Measurements from ENCODE around the gene TLK1.
A peak's percentile ranks its signal among the peaks of the same experiment; 100 is the strongest.
"Not testable (repeated sequence)": the region's sequence is repeated elsewhere in the genome, so short reads cannot be mapped to it uniquely, and the experiment has no call there.

Gene TLK1

GRCh38 chr2:171143670-171144062 lies 17.0 kb downstream of the TLK1 start:
- DNase-seq (ENCODE audit: low read depth), result no peak

DNA sequence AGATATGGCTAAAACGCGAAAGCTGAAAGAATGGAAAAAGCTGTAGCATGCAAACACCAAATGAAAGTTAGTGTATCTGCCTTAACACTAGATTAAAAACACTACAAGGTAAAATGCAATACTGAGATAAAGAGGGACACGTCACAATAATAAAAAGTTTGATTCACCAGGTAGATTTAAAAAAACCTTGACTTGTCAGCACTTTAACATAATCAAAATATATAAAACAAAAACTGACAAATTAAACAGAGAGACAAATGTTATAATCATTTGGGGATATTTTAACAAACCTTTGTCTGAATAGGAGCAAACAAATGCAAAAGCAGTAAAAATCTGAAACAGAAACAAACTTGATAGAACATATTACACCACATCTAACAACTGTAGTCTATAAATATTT lies 18.3 kb downstream of the TLK1 start:
- no peak for DNase-seq (ENCODE audit: low read depth)

DNA sequence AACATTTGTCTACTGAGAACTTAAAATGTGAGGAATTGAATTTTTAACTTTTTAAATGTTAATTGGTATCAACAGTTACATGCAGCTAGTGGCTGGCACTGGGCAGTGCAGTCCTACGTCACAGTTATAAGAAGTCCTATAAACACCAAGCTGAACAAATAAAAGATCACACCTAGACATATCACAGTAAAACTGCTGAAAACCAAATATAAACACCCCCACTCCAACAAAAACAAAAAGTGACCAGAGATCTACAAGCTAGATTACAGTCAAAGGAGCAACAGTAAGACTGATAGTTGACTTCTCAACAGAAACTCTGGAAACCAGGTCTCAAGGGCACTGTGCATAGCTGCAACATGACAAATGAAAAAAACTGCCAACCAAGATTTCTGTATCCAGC lies 19.4 kb downstream of the TLK1 start:
- peak; percentile 42 for DNase-seq (ENCODE audit: low read depth)

GRCh38 chr2:171139860-171140259 lies 20.8 kb downstream of the TLK1 start:
- no peak for DNase-seq (ENCODE audit: low read depth)

GRCh38 chr2:171136024-171136423 lies 24.7 kb downstream of the TLK1 start:
- no peak for DNase-seq (ENCODE audit: low read depth)

DNA sequence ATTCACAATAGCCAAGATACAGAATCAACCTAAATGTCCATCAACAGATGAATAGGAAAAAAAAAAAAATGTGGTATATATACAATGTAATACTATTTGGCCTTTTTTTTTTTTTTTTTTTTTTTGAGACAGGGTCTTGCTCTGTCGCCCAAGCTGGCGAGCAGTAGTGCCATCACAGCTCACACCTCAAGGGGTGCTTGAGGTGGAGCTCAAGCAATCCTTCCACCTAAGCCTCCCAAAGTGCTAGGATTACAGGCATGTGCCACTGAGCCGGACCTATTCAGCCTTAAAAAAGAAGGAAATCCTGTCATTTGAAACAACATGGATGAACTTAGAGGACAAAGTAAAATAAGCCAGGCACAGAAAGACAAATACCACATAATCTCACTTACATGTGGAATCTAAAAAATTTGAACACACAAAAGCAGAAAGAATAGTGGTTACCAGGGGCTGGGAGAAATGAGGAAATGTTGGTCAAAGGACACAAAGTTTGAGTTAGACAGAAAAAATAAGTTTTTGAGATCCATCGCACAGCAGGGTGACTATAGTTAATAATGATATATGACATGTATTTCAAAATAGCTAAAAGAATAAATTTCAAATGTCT lies 26.0 kb downstream of the TLK1 start:
- peak; percentile 20 for DNase-seq (ENCODE audit: low read depth)

DNA sequence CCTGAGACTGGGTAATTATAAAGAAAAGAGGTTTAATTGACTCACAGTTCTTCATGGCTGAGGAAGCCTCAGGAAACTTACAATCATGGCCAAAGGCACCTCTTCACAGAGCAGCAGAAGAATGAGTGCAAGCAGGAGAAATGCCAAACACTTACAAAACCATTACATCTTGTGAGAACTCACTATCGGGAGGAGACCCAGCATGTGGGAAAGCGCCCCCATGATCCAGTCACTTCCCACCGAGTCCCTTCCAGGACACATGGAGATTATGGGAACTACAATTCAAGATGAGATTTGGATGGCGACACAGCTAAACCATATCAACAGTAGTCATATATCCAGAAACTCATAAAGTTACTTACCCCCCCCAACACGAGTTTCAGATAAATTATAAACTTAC lies 28.6 kb downstream of the TLK1 start:
- DNase-seq (ENCODE audit: low read depth), result no peak

DNA sequence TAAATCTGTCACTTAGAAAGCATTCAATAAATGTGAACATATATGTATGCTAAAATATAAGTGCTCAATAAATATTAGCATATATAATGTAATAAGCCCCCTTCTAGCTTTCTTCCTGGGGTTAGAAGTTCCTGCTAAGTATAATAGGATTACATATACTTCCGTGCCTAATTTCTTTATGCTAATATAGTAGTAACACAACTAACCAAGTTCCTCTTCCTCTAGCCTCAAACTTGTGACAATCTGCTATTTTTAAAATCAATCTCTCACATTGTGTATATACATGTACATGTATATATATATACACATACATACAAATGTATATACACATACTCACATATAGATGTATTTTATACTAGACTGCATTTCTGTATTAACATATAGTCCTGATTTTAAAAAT lies 32.2 kb downstream of the TLK1 start:
- DNase-seq (ENCODE audit: low read depth), result no peak

DNA sequence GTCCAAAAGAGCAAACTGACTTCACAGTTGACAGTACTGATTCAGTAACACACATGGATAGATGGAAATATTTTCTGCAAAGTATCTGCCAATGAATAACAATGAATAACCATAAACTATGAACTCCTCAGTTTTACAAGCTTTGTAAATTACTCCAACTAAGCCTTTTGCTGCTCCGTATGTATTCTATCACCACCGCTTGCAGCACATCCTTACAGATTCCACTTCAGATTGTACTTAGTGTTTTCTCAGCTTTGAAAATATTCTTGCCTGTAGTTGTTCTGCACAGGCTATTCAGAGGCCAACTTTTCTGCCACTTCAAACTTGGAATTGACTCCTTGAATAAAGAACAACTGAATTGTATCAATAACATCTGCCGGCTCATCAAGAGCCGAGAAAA lies 36.2 kb downstream of the TLK1 start:
- peak; percentile 6 for DNase-seq (ENCODE audit: low read depth)

- DNase-seq (ENCODE audit: low read depth), result no peak
Measured at GRCh38 chr2:171109571-171109970, 51.1 kb downstream of the TLK1 start.

GRCh38 chr2:171109020-171109419 lies 51.7 kb downstream of the TLK1 start:
- DNase-seq (ENCODE audit: low read depth), result no peak

- no peak for DNase-seq (ENCODE audit: low read depth)
Measured at GRCh38 chr2:171107803-171108202, 52.9 kb downstream of the TLK1 start.

DNA sequence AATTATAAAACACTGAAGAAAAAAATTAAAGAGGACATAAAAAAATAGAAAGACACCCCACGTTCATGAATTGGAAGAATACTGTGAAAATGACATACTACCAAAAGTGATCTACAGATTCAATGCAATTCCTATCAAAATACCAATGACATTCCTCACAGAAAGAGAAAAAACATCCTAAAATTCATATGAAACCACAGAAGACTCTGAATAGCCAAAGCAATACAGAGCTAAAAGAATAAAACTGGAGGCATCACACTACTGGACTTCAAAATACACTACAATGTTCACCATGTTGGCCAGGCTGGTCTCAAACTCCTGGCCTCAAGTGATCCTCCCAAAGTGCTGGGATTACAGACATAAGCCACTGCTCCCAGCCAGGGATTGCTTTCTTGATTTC lies 56.3 kb downstream of the TLK1 start:
- DNase-seq (ENCODE audit: low read depth), result peak; percentile 44

DNA sequence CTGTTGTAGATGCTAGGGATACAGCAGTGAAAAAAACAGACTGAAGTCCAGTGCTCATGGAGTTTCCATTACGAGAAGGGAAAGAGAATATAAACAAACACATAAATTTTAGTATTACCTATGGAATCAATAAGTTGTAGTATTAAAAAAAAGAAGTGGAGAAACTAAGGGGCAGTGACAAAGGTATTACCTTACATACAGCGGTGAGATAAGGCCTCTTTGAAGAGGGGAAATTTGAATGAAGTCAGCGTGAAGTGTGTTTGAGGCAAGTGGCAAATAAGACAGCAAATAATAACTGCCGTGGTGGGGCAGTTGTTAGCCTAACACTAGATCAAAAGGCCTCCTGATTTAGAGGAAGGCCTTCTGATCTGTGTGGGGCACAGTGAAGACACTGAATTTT lies 57.9 kb downstream of the TLK1 start:
- no peak for DNase-seq (ENCODE audit: low read depth)

GRCh38 chr2:171100370-171100769 lies 60.3 kb downstream of the TLK1 start:
- no peak for DNase-seq (ENCODE audit: low read depth)

DNA sequence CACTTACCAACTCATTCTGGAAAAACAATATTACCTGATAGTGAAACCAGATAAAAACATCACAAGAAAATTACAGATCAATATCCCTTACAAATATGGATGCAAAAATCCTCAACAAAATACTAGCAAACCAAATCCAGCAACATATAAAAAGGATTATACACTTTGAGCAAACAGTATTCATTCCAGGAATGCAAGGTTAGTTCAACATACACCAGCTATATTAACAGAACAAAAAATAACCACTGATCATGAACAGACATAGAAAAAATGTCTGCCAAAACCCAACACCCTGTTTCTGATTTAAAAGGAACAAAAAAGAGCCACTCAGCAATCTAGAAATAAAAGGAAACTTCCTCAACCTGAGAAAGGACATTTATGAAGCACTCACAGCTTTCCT lies 62.1 kb downstream of the TLK1 start:
- DNase-seq (ENCODE audit: low read depth), result no peak

DNA sequence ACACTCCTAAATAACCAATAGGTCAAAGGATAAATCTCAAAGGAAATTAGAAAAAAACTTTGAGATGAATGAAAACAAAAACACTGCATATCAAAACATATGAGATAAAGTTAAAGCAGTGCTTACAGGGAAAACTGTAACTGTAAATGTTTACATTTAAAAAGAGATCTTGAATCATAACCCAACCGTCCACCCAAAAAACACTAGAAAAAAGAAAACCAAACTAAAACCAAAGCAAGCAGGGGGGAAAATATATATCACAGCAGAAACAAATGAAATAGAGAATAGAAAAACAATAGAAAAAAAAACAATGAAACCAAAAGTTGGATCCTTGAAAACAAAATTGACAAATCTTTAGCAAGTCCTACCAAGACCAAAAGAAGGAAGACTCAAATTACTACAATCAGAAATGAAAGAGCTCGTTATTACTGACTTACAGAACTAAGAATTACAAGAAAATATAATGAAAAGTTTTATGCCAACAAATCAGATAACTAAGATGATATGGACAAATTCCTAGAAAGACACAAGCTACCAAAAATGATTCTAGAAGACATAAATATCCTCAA lies 65.6 kb downstream of the TLK1 start:
- no peak for DNase-seq (ENCODE audit: low read depth)

DNA sequence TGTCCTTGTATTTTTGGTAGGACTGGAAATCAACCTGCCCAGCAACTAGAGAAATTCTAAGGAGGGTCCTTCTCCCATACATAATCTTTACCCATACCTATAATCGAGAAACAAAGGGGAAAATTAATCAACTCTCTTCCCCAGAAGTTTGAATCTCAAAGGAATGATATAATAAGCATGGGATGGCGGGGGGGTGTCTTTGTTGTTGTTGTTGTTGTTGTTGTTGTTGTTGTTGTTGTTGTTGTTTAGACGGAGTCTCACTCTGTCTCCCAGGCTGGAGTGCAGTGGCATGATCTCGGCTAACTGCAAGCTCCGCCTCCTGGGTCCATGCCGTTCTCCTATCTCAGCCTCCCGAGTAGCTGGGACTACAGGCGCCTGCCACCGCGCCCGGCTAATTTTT lies 69.2 kb downstream of the TLK1 start:
- DNase-seq (ENCODE audit: low read depth), result not testable (repeated sequence)

GRCh38 chr2:171089489-171089888 lies 71.2 kb downstream of the TLK1 start:
- DNase-seq (ENCODE audit: low read depth), result no peak

- no peak for DNase-seq (ENCODE audit: low read depth)
Measured at GRCh38 chr2:171088057-171088834, 72.4 kb downstream of the TLK1 start.

GRCh38 chr2:171087547-171087946 lies 73.1 kb downstream of the TLK1 start:
- no peak for DNase-seq (ENCODE audit: low read depth)

- DNase-seq (ENCODE audit: low read depth), result peak; percentile 75
Measured at GRCh38 chr2:171086352-171087290, 74.1 kb downstream of the TLK1 start.
